Lower leg skin (tissue), 4 donors: ENCODE results near the gene RRP1B. TPM values are rescaled to one million over a fixed set of nuclear protein-coding genes. Genes with fewer than 3 reads are reported as not detected.

Experiments
- DNase-seq, 2 donors: peaks; one replicate each; pipeline ENCODE4 v3.0.0-alpha.2; 2019; ENCODE audit warnings: low spot score in 2 of 2
- H3K4me3 ChIP-seq: fragments of 200-600 bp; sonication (generic); 2 replicates; pipeline ENCODE4 v1.5.1; 2017; ENCODE audit warnings: mild to moderate bottlenecking, low read depth; ENCODE audit not compliant: poor library complexity, severe bottlenecking
- CTCF ChIP-seq, 3 donors: fragments of 450-650 bp; IDR thresholded peaks; one replicate each; pipeline ENCODE4 v1.5.1; 2016; ENCODE audit warnings: antibody characterized with exemption in 3 of 3, mild to moderate bottlenecking in 3 of 3, moderate library complexity in 2 of 3
- POLR2A ChIP-seq, 2 donors: fragments of 450-650 bp; IDR thresholded peaks; one replicate each; pipeline ENCODE4 v1.6.1; 2016 to 2017; ENCODE audit warnings: antibody characterized with exemption in 2 of 2, mild to moderate bottlenecking in 1 of 2, moderate library complexity in 1 of 2
- WGBS, 2 donors: methylation state at CpG; one replicate each; pipeline ENCODE4 v1.1.5; 2018; 5-methylcytosine and 5-hydroxymethylcytosine counted together
- intact Hi-C: fragments of 100-400 bp; cut with DNase I; formaldehyde crosslinking; loops from one replicate; pipeline ENCODE4 v1.15.0; 2023; ENCODE audit warnings: low total_unique reads
- total RNA-seq, 4 donors: library from RNA; depleted of rRNA; stranded (reverse); fragments of >200 nt; gene quantifications; one replicate each; pipeline ENCODE4 v1.1.0, GENCODE V29; 2016

Gene RRP1B
- total RNA-seq, 4 donors from 2014 or later, result 15.4 to 22.2 (median 19.5) TPM

GRCh38 chr21:43701936-43702784 lies 42.8 kb downstream of the RRP1B start:
- WGBS, 2 donors, result 63 to 68% methylated on average over 25 to 28 of the region's 29 CpGs
- intact Hi-C loops, result loop anchor here (10.0 kb wide), 1 partner anchor 193 kb away; no protein-coding TSS in a partner anchor
- TF ChIP-seq POLR2A (IDR thresholded peaks at IDR 0.05) (no peak), CTCF (IDR thresholded peaks at IDR 0.05) (no peak)
- no peak overlapping the region for H3K4me3 ChIP-seq
- no peak for DNase-seq

GRCh38 chr21:43702785-43703034 lies 43.4 kb downstream of the RRP1B start:
- DNase-seq, result no peak
- intact Hi-C loops, result loop anchor here (10.0 kb wide), 1 partner anchor 192 kb away; no protein-coding TSS in a partner anchor
- WGBS, 2 donors, result 43 to 60% methylated on average over 12 of the region's 12 CpGs
- TF ChIP-seq POLR2A (IDR thresholded peaks at IDR 0.05) (no peak), CTCF (IDR thresholded peaks at IDR 0.05) (no peak)
- H3K4me3 ChIP-seq, result no peak overlapping the region

- TF ChIP-seq CTCF (IDR thresholded peaks at IDR 0.05) (no peak), POLR2A (IDR thresholded peaks at IDR 0.05) (no peak)
- intact Hi-C loops, result loop anchor here (10.0 kb wide), 1 partner anchor 192 kb away; no protein-coding TSS in a partner anchor
- WGBS, 2 donors, result 38 to 39% methylated on average over 29 of the region's 29 CpGs
- DNase-seq, result no peak
- no peak overlapping the region for H3K4me3 ChIP-seq
Measured at GRCh38 chr21:43703035-43703880, 43.9 kb downstream of the RRP1B start.

GRCh38 chr21:43707462-43707861 lies 48.1 kb downstream of the RRP1B start:
- WGBS, 2 donors, result 90 to 93% methylated on average over 9 of the region's 9 CpGs

More at GRCh38 chr21:43707462-43707861, 48.1 kb downstream of the RRP1B start:
- no peak for DNase-seq
- no peak overlapping the region for H3K4me3 ChIP-seq
- intact Hi-C loops, result loop anchor here (10.0 kb wide), 1 partner anchor 187 kb away; no protein-coding TSS in a partner anchor
- TF ChIP-seq POLR2A (IDR thresholded peaks at IDR 0.05), result no peak
- TF ChIP-seq CTCF (IDR thresholded peaks at IDR 0.05), result no peak
